Upper lobe of left lung (tissue), 6 donors: ENCODE results near the gene RRAS2. TPM values are rescaled to one million over a fixed set of nuclear protein-coding genes. Genes with fewer than 3 reads are reported as not detected.

Experiments used
- ATAC-seq, 2 donors: fragments of 200-7000 bp; cut with Tn5 transposase; one replicate each; pipeline ENCODE4 v1.9.1; 2022; ENCODE audit warnings: mild to moderate bottlenecking in 2 of 2, moderate library complexity in 2 of 2; ENCODE audit not compliant: low FRiP score in 2 of 2
- DNase-seq, 2 donors: peaks; one replicate each; pipeline ENCODE4 v3.0.0-alpha.2; 2019 to 2020
- H3K27ac ChIP-seq, 4 donors: fragments of 200-600 bp; sonication (generic); one replicate each; pipeline ENCODE4 v1.5.1; 2016 to 2019
- H3K27me3 ChIP-seq, 4 donors: fragments of 200-600 bp; sonication (generic); one replicate each; pipeline ENCODE4 v1.5.1; 2017 to 2019
- H3K36me3 ChIP-seq, 4 donors: fragments of 200-600 bp; sonication (generic); one replicate each; pipeline ENCODE4 v1.5.1; 2016 to 2019
- H3K4me1 ChIP-seq, 4 donors: fragments of 200-600 bp; sonication (generic); one replicate each; pipeline ENCODE4 v1.5.1; 2018 to 2019
- H3K4me3 ChIP-seq, 4 donors: fragments of 200-600 bp; sonication (generic); one replicate each; pipeline ENCODE4 v1.5.1; 2017 to 2019; ENCODE audit warnings: mild to moderate bottlenecking in 2 of 4, moderate library complexity in 1 of 4
- H3K9me3 ChIP-seq, 4 donors: fragments of 200-600 bp; sonication (generic); one replicate each; pipeline ENCODE4 v1.5.1; 2018 to 2019
- CTCF ChIP-seq, 6 experiments: fragments of 450-650 bp in 4 of 6; fragments of 200-600 bp in 2 of 6; sonication (generic) in 2 of 6; IDR thresholded peaks; one replicate each; pipeline ENCODE4 v1.5.1; 2016 to 2019; ENCODE audit warnings: antibody characterized with exemption in 6 of 6
- EP300 ChIP-seq, 4 donors: sonication (generic); formaldehyde crosslinking; IDR thresholded peaks; one replicate each; pipeline ENCODE4 v1.5.1; 2017; ENCODE audit warnings: antibody characterized with exemption in 4 of 4, control low read depth in 2 of 4
- POLR2A ChIP-seq, 4 donors: fragments of 450-650 bp; IDR thresholded peaks; one replicate each; pipeline ENCODE4 v1.5.1; 2016 to 2017; ENCODE audit warnings: antibody characterized with exemption in 4 of 4, mild to moderate bottlenecking in 2 of 4
- POLR2AphosphoS5 ChIP-seq, 2 donors: sonication (generic); formaldehyde crosslinking; IDR thresholded peaks; one replicate each; pipeline ENCODE4 v1.5.1; 2017; ENCODE audit warnings: antibody characterized with exemption in 2 of 2
- WGBS, 2 donors: methylation state at CpG; one replicate each; pipeline ENCODE4 v1.1.5; 2017 to 2018; 5-methylcytosine and 5-hydroxymethylcytosine counted together
- total RNA-seq, 6 donors: library from RNA; depleted of rRNA in 4 of 6; stranded (reverse); fragments of >200 nt in 4 of 6; gene quantifications; one replicate each; pipeline versions ENCODE4 v1.1.0 to v1.2.1, GENCODE V29; 2016 to 2021
- donor health status: DM: no; HTN: no; CAD: no; lungs with moderate emphysema.
- donor health status: DM: no; HTN: yes; CAD: no; lungs with severe emphysema.

RRAS2 gene
- total RNA-seq, 6 donors from 2014 or later, result 23.0 to 70.4 (median 40.2) TPM

GRCh38 chr11:14322510-14322909, 36.5 kb downstream of the RRAS2 start:
- TF ChIP-seq EP300 (IDR thresholded peaks at IDR 0.05), result no peak
- TF ChIP-seq CTCF (IDR thresholded peaks at IDR 0.05), result no peak
- TF ChIP-seq POLR2AphosphoS5 (IDR thresholded peaks at IDR 0.05), result no peak
- no peak for TF ChIP-seq POLR2A (IDR thresholded peaks at IDR 0.05)
- H3K4me1 ChIP-seq, result peaks cover 4 to 19% (median 18%) of the 10 kb centered on the region in 4 donors
- H3K27me3 ChIP-seq, result no peaks in the 10 kb centered on the region
- WGBS, 2 donors, result 70 to 76% methylated on average over 2 of the region's 2 CpGs
- no peak for ATAC-seq
- no peak for DNase-seq
- no peak overlapping the region for H3K4me3 ChIP-seq
- H3K36me3 ChIP-seq, result no peaks in the 10 kb centered on the region
- no peak overlapping the region for H3K27ac ChIP-seq
- no peaks in the 10 kb centered on the region for H3K9me3 ChIP-seq

GRCh38 chr11:14320020-14320419, 39.0 kb downstream of the RRAS2 start:
- Histone ChIP-seq H3K9me3 (no peaks in the 10 kb centered on the region), H3K27ac (no peak overlapping the region), H3K27me3 (no peaks in the 10 kb centered on the region), H3K4me3 (no peak overlapping the region), H3K36me3 (no peaks in the 10 kb centered on the region), H3K4me1 (peaks cover 4 to 28% (median 14%) of the 10 kb centered on the region in 4 donors)
- ATAC-seq, result no peak
- DNase-seq, result no peak
- TF ChIP-seq CTCF (IDR thresholded peaks at IDR 0.05) (no peak), POLR2AphosphoS5 (IDR thresholded peaks at IDR 0.05) (no peak), EP300 (IDR thresholded peaks at IDR 0.05) (no peak), POLR2A (IDR thresholded peaks at IDR 0.05) (no peak)
- WGBS, 2 donors, result 37 to 45% methylated on average over 3 of the region's 3 CpGs

- WGBS, 2 donors, result 36 to 44% methylated on average over 1 of the region's 1 CpG
- H3K27me3 ChIP-seq, result no peaks in the 10 kb centered on the region
- peak overlapping the region in 1 of 4 donors; percentile 38 for H3K27ac ChIP-seq
- ATAC-seq (peak; percentile 48 to 88), DNase-seq (no peak)
- H3K4me3 ChIP-seq, result no peak overlapping the region
- H3K36me3 ChIP-seq, result no peaks in the 10 kb centered on the region
- H3K4me1 ChIP-seq, result peaks cover 4 to 28% (median 15%) of the 10 kb centered on the region in 4 donors
- TF ChIP-seq POLR2A (IDR thresholded peaks at IDR 0.05), result no peak
- TF ChIP-seq CTCF (IDR thresholded peaks at IDR 0.05), result no peak
- no peak for TF ChIP-seq POLR2AphosphoS5 (IDR thresholded peaks at IDR 0.05)
- TF ChIP-seq EP300 (IDR thresholded peaks at IDR 0.05), result no peak
- no peaks in the 10 kb centered on the region for H3K9me3 ChIP-seq
These were observed 40.4 kb downstream of the RRAS2 start for GRCh38 chr11:14318581-14318981.

- DNase-seq (peak in 1 of 2 donors; percentile 37), ATAC-seq (peak in 1 of 2 donors; percentile 41)
- TF ChIP-seq POLR2A (IDR thresholded peaks at IDR 0.05) (no peak), EP300 (IDR thresholded peaks at IDR 0.05) (no peak), POLR2AphosphoS5 (IDR thresholded peaks at IDR 0.05) (no peak), CTCF (IDR thresholded peaks at IDR 0.05) (no peak)
- Histone ChIP-seq H3K4me1 (peaks cover 4 to 28% (median 17%) of the 10 kb centered on the region in 4 donors), H3K9me3 (no peaks in the 10 kb centered on the region), H3K27ac (peak overlapping the region in 1 of 4 donors; percentile 38), H3K36me3 (no peaks in the 10 kb centered on the region), H3K27me3 (no peaks in the 10 kb centered on the region), H3K4me3 (no peak overlapping the region)
- 78 to 80% methylated on average over 7 of the region's 7 CpGs for WGBS, 2 donors
These were observed 41.2 kb downstream of the RRAS2 start for GRCh38 chr11:14317659-14318325.

- ATAC-seq, result no peak
- no peak for DNase-seq
- H3K4me3 ChIP-seq, result no peak overlapping the region
- 81 to 89% methylated on average over 2 of the region's 2 CpGs for WGBS, 2 donors
- no peaks in the 10 kb centered on the region for H3K9me3 ChIP-seq
- no peak overlapping the region for H3K27ac ChIP-seq
- no peaks in the 10 kb centered on the region for H3K36me3 ChIP-seq
- H3K4me1 ChIP-seq, result peaks cover 9 to 26% (median 17%) of the 10 kb centered on the region in 4 donors
- H3K27me3 ChIP-seq, result no peaks in the 10 kb centered on the region
- TF ChIP-seq EP300 (IDR thresholded peaks at IDR 0.05) (no peak), POLR2AphosphoS5 (IDR thresholded peaks at IDR 0.05) (no peak), CTCF (IDR thresholded peaks at IDR 0.05) (no peak), POLR2A (IDR thresholded peaks at IDR 0.05) (no peak)
These were observed 43.9 kb downstream of the RRAS2 start for GRCh38 chr11:14315130-14315529.
